Measurements from ENCODE around the gene FAM229A. TPM values are rescaled to one million over a fixed set of nuclear protein-coding genes. Genes with fewer than 3 reads are reported as not detected.
A peak's percentile ranks its signal among the peaks of the same experiment; 100 is the strongest.

Gene FAM229A
- total and polyA plus RNA-seq, 9 of the 15 experiments (the other 6 are each of a cell fraction or from before 2014, with no cell fraction given): 0.04 to 21.6 (median 7.4) TPM

GRCh38 chr1:32351399-32352238 lies 10.7 kb downstream of the FAM229A start (continued):
- TF ChIP-seq LEF1 (IDR thresholded peaks at IDR 0.05) (no peak), SFPQ (IDR thresholded peaks at IDR 0.05; ENCODE audit: low read depth, low read length) (no peak), PURB (CRISPR knock-in tag; IDR thresholded peaks at IDR 0.05; ENCODE audit: low read depth) (no peak), KDM4B (IDR thresholded peaks at IDR 0.05; ENCODE audit: borderline replicate concordance in 2 of 2, low read depth in 1 of 2) (no peak), ZBTB5 (IDR thresholded peaks at IDR 0.05) (no peak), POLR2G (IDR thresholded peaks at IDR 0.05; ENCODE audit: low read depth, low read length) (peak; percentile 94), FOSL1 (tag; conservative IDR thresholded peaks at IDR 0.05) (peak; percentile 30; the same call in 1 of the 2 replicates), IRF2 (CRISPR knock-in tag; IDR thresholded peaks at IDR 0.05) (no peak), ZNF253 (CRISPR knock-in tag; conservative IDR thresholded peaks at IDR 0.05) (no peak), NUFIP1 (IDR thresholded peaks at IDR 0.05; ENCODE audit: partially characterized antibody) (no peak), HDAC8 (tag; IDR thresholded peaks at IDR 0.05) (no peak), E2F4 (CRISPR knock-in tag; IDR thresholded peaks at IDR 0.05; ENCODE audit: low read depth) (no peak), IRF9 (tag; IDR thresholded peaks at IDR 0.05) (no peak), PBX2 (CRISPR knock-in tag; IDR thresholded peaks at IDR 0.05; ENCODE audit: low read depth) (no peak), PBX2 (tag; conservative IDR thresholded peaks at IDR 0.05; ENCODE audit: low read depth) (no peak), SUPT5H (IDR thresholded peaks at IDR 0.05) (peak; percentile 51; the same call in 1 of the 2 replicates), ZNF583 (CRISPR knock-in tag; IDR thresholded peaks at IDR 0.05) (no peak), ZNF324 (CRISPR knock-in tag; IDR thresholded peaks at IDR 0.05) (no peak), PYGO2 (tag; IDR thresholded peaks at IDR 0.05) (no peak)

Measured in K562 (cell line).